HepG2 (cell line): ENCODE measurements around the gene AHCTF1. TPM values are rescaled to one million over a fixed set of nuclear protein-coding genes. Genes with fewer than 3 reads are reported as not detected.

Source experiments
- ATAC-seq: fragments of 200-7000 bp; cut with Tn5 transposase; 3 replicates; pipeline ENCODE4 v1.9.1; 2020; ENCODE audit warnings: mild to moderate bottlenecking, moderate library complexity
- Bru-seq: library from RNA; stranded (reverse); fragments of 400-500 nt; gene quantifications from one replicate; lab custom pipeline; 2021; lab: Mats Ljungman, UMichigan
- BruChase-seq, 2 experiments: library from RNA; stranded (reverse); fragments of 400-500 nt; gene quantifications; one replicate each; lab custom pipeline; 2021; lab: Mats Ljungman, UMichigan
- BruUV-seq: library from RNA; stranded (reverse); fragments of 400-500 nt; replicated peaks from 2 replicates; lab custom pipeline; 2021; lab: Mats Ljungman, UMichigan
- CTCF ChIA-PET: fragments of 300-600 bp; formaldehyde crosslinking; extraction: SDS; loops from one replicate; lab custom pipeline; 2021; ENCODE audit warnings: low total read pairs, inconsistent platforms, low intra/inter-chr PET ratio; lab: Yijun Ruan, JAX
- POLR2A ChIA-PET: fragments of 350-600 bp; sonication (Branson Sonifier 250); formaldehyde crosslinking; loops from one replicate; lab custom pipeline; 2020; ENCODE audit warnings: antibody characterized with exemption, inconsistent platforms; lab: Yijun Ruan, JAX
- DNase-seq: peaks from one replicate; pipeline ENCODE4 v3.0.0-alpha.2; 2015; ENCODE audit warnings: low spot score
- FAIRE-seq: peaks from 3 replicates; lab custom pipeline; 2011; peaks lifted over from hg19 to GRCh38; lab: Jason Lieb, UNC
- H2AFZ ChIP-seq: one replicate; pipeline ENCODE4 v1.6.1; 2011; ENCODE audit warnings: low read length, inconsistent platforms
- H3K27ac ChIP-seq: fragments of 300-600 bp; 3 replicates; pipeline ENCODE4 v1.8.0; 2011; ENCODE audit warnings: mixed run types, mild to moderate bottlenecking, mixed read lengths, low read length, inconsistent platforms; ENCODE audit not compliant: insufficient read depth; ENCODE audit errors: extremely low read length
- H3K27me3 ChIP-seq, 2 experiments: fragments of 200-600 bp in 1 of 2; 2 replicates in 1 of 2; 3 replicates in 1 of 2; pipeline versions ENCODE4 v1.6.0 to v1.8.0; 2011; ENCODE audit warnings: low read length in 2 of 2, mild to moderate bottlenecking in 2 of 2, moderate library complexity in 2 of 2, inconsistent platforms in 1 of 2; ENCODE audit not compliant: insufficient read depth in 2 of 2, control insufficient read depth in 1 of 2
- H3K36me3 ChIP-seq, 2 experiments: fragments of 200-600 bp in 1 of 2; replicated peaks in 1 of 2; 2 replicates in 1 of 2; 3 replicates in 1 of 2; pipeline versions ENCODE4 v1.5.1 to v1.8.0; 2011; ENCODE audit warnings: low read length in 2 of 2, inconsistent platforms in 1 of 2; ENCODE audit not compliant: insufficient read depth in 2 of 2, control insufficient read depth in 1 of 2
- H3K4me1 ChIP-seq: 2 replicates; pipeline ENCODE4 v1.5.1; 2012; ENCODE audit warnings: low read length, inconsistent platforms; ENCODE audit not compliant: insufficient read depth
- H3K4me2 ChIP-seq: 2 replicates; pipeline ENCODE4 v1.6.0; 2011; ENCODE audit warnings: low read depth, low read length, inconsistent platforms
- H3K4me3 ChIP-seq, 3 experiments: fragments of 200-600 bp in 1 of 3; sonication (generic), shearing (Covaris generic) in 1 of 3; replicated peaks in 1 of 3; 2 replicates each; pipeline ENCODE4 v1.5.1; 2011 to 2016; ENCODE audit warnings: low read length in 3 of 3, inconsistent platforms in 2 of 3, low read depth in 2 of 3, mild to moderate bottlenecking in 2 of 3, control low read depth in 1 of 3, mixed read lengths in 1 of 3; ENCODE audit not compliant: insufficient read depth in 1 of 3
- H3K79me2 ChIP-seq: one replicate; pipeline ENCODE4 v1.6.1; 2011; ENCODE audit warnings: low read length, inconsistent platforms; ENCODE audit not compliant: insufficient read depth
- H3K9ac ChIP-seq: 2 replicates; pipeline ENCODE4 v1.6.0; 2011; ENCODE audit warnings: mild to moderate bottlenecking, low read depth, low read length, inconsistent platforms; ENCODE audit not compliant: insufficient read depth
- H3K9me3 ChIP-seq: 2 replicates; pipeline ENCODE4 v1.5.1; 2012; ENCODE audit warnings: mild to moderate bottlenecking, low read length
- H4K20me1 ChIP-seq: 2 replicates; pipeline ENCODE4 v1.6.0; 2011; ENCODE audit warnings: inconsistent platforms, mild to moderate bottlenecking, low read length, moderate library complexity; ENCODE audit not compliant: insufficient read depth
- ARNT ChIP-seq: fragments of 450-650 bp; IDR thresholded peaks from 2 replicates; pipeline ENCODE4 v1.6.1; 2017
- ATF3 ChIP-seq: sonication (generic); formaldehyde crosslinking; IDR thresholded peaks from 2 replicates; pipeline ENCODE4 v1.4.0; 2020; ENCODE audit warnings: missing genetic modification reagents
- FUBP1 ChIP-seq: sonication (generic); formaldehyde crosslinking; IDR thresholded peaks from 2 replicates; pipeline ENCODE4 v1.5.1; 2020; ENCODE audit warnings: missing genetic modification reagents, mild to moderate bottlenecking, borderline replicate concordance
- JDP2 ChIP-seq: sonication (generic); formaldehyde crosslinking; IDR thresholded peaks from 2 replicates; pipeline ENCODE4 v1.8.1; 2022; ENCODE audit warnings: missing genetic modification reagents, borderline replicate concordance
- KDM2A ChIP-seq: sonication (generic); formaldehyde crosslinking; IDR thresholded peaks from 2 replicates; pipeline ENCODE4 v1.4.0; 2020; ENCODE audit warnings: low read depth, missing genetic modification reagents, borderline replicate concordance
- MYPOP ChIP-seq: sonication (generic); formaldehyde crosslinking; IDR thresholded peaks from 2 replicates; pipeline ENCODE4 v1.8.1; 2023; ENCODE audit warnings: mild to moderate bottlenecking, moderate library complexity, missing genetic modification reagents
- NFRKB ChIP-seq: fragments of 450-650 bp; IDR thresholded peaks from 2 replicates; pipeline ENCODE4 v1.6.1; 2017
- RBAK ChIP-seq: sonication (generic); formaldehyde crosslinking; IDR thresholded peaks from 2 replicates; pipeline ENCODE4 v1.5.1; 2020; ENCODE audit warnings: mild to moderate bottlenecking, missing genetic modification reagents
- ZC3H4 ChIP-seq: sonication (generic); formaldehyde crosslinking; IDR thresholded peaks from 2 replicates; pipeline ENCODE4 v1.4.0; 2020; ENCODE audit warnings: missing genetic modification reagents, borderline replicate concordance
- ZNF337 ChIP-seq: sonication (generic); formaldehyde crosslinking; IDR thresholded peaks from 2 replicates; pipeline ENCODE4 v1.5.1; 2020; ENCODE audit warnings: missing genetic modification reagents, low read depth, mild to moderate bottlenecking, borderline replicate concordance
- ZNF597 ChIP-seq: sonication (generic); formaldehyde crosslinking; IDR thresholded peaks from 2 replicates; pipeline ENCODE4 v1.5.0; 2020; ENCODE audit warnings: missing genetic modification reagents
- ZNF75D ChIP-seq: sonication (generic); formaldehyde crosslinking; IDR thresholded peaks from 2 replicates; pipeline ENCODE4 v1.8.1; 2023; ENCODE audit warnings: missing genetic modification reagents, mild to moderate bottlenecking, borderline replicate concordance
- ZNF792 ChIP-seq: IDR thresholded peaks from 2 replicates; pipeline ENCODE4 v1.6.1; 2016
- WGBS: methylation state at CpG from one replicate; pipeline ENCODE4 v1.1.6; 2017; ENCODE audit warnings: low lambda C conversion rate; 5-methylcytosine and 5-hydroxymethylcytosine counted together
- in situ Hi-C: cut with HindIII; loops from 2 replicates; pipeline ENCODE4 v1.10.0; 2017; ENCODE audit warnings: low pct_unique_long_range_greater_than_20kb; ENCODE audit not compliant: extremely low pct_ligation_motif_present
- intact Hi-C: fragments of 100-400 bp; cut with micrococcal nuclease; formaldehyde crosslinking; loops from one replicate; pipeline ENCODE4 v1.10.0; 2022; ENCODE audit not compliant: unreplicated experiment
- long read RNA-seq, 2 experiments: library from RNA in 1 of 2; library from polyadenylated mRNA in 1 of 2; stranded (forward) in 1 of 2; unstranded in 1 of 2; transcript quantifications; one replicate each; pipeline ENCODE4 v2.0.0, GENCODE V29; 2019 to 2022
- polyA minus RNA-seq, 3 experiments: library from RNA; depleted of rRNA, polyadenylated mRNA; stranded (reverse); fragments of >200 nt; gene quantifications; 2 replicates each; pipeline ENCODE4 v1.2.3, GENCODE V29; 2011; ENCODE audit warnings: low replicate concordance in 1 of 3
- polyA plus RNA-seq, 8 experiments: library from polyadenylated mRNA; depleted of rRNA in 3 of 8; stranded (reverse) in 7 of 8; unstranded in 1 of 8; fragments of >200 nt; fragmentation: Illumina TruSeq in 4 of 8; extraction: Trizol in 4 of 8; gene quantifications; 2 replicates each; pipeline versions ENCODE4 v1.2.1 to v1.2.3, GENCODE V29; 2011 to 2016; ENCODE audit warnings: low read depth in 4 of 8, missing spikeins in 1 of 8, mixed read lengths in 1 of 8; ENCODE audit not compliant: insufficient read depth in 1 of 8
- total RNA-seq, 5 experiments: library from RNA; depleted of rRNA; stranded (reverse); fragments of >200 nt; fragmentation: Illumina TruSeq; extraction: Trizol; gene quantifications; 2 replicates each; pipeline ENCODE4 v1.2.3, GENCODE V29; 2016; ENCODE audit warnings: low read depth in 1 of 5

Gene AHCTF1
- total RNA-seq (2016; rRNA removed; fragmentation: Illumina TruSeq; extraction: Trizol) (45.9 and 73.9 TPM in 2 replicates), polyA plus RNA-seq (2011; rRNA removed) (14.8 and 16.6 TPM in 2 replicates), polyA minus RNA-seq (2011; rRNA and poly(A)+ RNA removed; ENCODE audit: low replicate concordance) (21.5 and 44.5 TPM in 2 replicates), Bru-seq, nascent RNA (percentile 93 among the genes with signal in this experiment), BruChase-seq, experiment 1, labeled RNA remaining after a 6-hour chase (percentile 94 among the genes with signal in this experiment), BruChase-seq, experiment 2, labeled RNA remaining after a 2-hour chase (percentile 95 among the genes with signal in this experiment)
- 6.0 and 6.6 TPM in 2 replicates for total RNA-seq (2016; cell fraction: cytosol; rRNA removed; fragmentation: Illumina TruSeq; extraction: Trizol; ENCODE audit: low read depth)
- total RNA-seq (2016; cell fraction: insoluble cytoplasmic fraction; rRNA removed; fragmentation: Illumina TruSeq; extraction: Trizol), result 39.2 and 70.8 TPM in 2 replicates
- total RNA-seq (2016; cell fraction: membrane; rRNA removed; fragmentation: Illumina TruSeq; extraction: Trizol), result 12.2 and 12.4 TPM in 2 replicates
- 61.4 and 62.6 TPM in 2 replicates for total RNA-seq (2016; cell fraction: nucleus; rRNA removed; fragmentation: Illumina TruSeq; extraction: Trizol)
- polyA plus RNA-seq (2011; cell fraction: cytosol; rRNA removed), result 5.6 and 9.1 TPM in 2 replicates
- 20.3 and 21.2 TPM in 2 replicates for polyA plus RNA-seq (2011; cell fraction: nucleus; rRNA removed)
- 21.1 and 24.2 TPM in 2 replicates for polyA plus RNA-seq (2012)
- 0.44 and 1.6 TPM in 2 replicates for polyA plus RNA-seq (2016; cell fraction: cytosol; fragmentation: Illumina TruSeq; extraction: Trizol; ENCODE audit: low read depth)
- 45.8 and 51.8 TPM in 2 replicates for polyA plus RNA-seq (2016; cell fraction: insoluble cytoplasmic fraction; fragmentation: Illumina TruSeq; extraction: Trizol; ENCODE audit: low read depth)
- 2.9 and 3.1 TPM in 2 replicates for polyA plus RNA-seq (2016; cell fraction: membrane; fragmentation: Illumina TruSeq; extraction: Trizol; ENCODE audit: low read depth)
- 80.7 and 89.7 TPM in 2 replicates for polyA plus RNA-seq (2016; cell fraction: nucleus; fragmentation: Illumina TruSeq; extraction: Trizol; ENCODE audit: insufficient read depth, low read depth)
- 33.4 and 40.7 TPM in 2 replicates for polyA minus RNA-seq (2011; cell fraction: cytosol; rRNA and poly(A)+ RNA removed)
- 95.8 and 98.5 TPM in 2 replicates for polyA minus RNA-seq (2011; cell fraction: nucleus; rRNA and poly(A)+ RNA removed)
- long read RNA-seq, experiment 1, partial matches to known transcripts, result 4 of 4 reads
- long read RNA-seq, experiment 1, other reads (novel, unspliced or antisense), result 0 of 4 reads
- long read RNA-seq, experiment 2, full-length matches to known transcripts, result 1 of 28 reads
- long read RNA-seq, experiment 2, partial matches to known transcripts, result 11 of 28 reads
- long read RNA-seq, experiment 2, other reads (novel, unspliced or antisense), result 16 of 28 reads

- no peaks in the 10 kb centered on the region for H3K9me3 ChIP-seq
- H3K27ac ChIP-seq, result peak within 1 kb of the TSS; percentile 99
- peaks cover 0 to 9% of the 10 kb centered on the region in 2 experiments; a peak in 3 of 5 replicates for H3K36me3 ChIP-seq
- BruUV-seq, result TSS peak; percentile 90
- H2AFZ ChIP-seq, result peak within 1 kb of the TSS; percentile 87
- no peaks in the 10 kb centered on the region; a peak in 1 of 5 replicates for H3K27me3 ChIP-seq
- H3K4me1 ChIP-seq, result peaks cover 23% of the 10 kb centered on the region
- intact Hi-C loops, result loop anchor here (2.0 to 10.0 kb wide), 2 partner anchors 147 to 183 kb away; partner anchors contain the start of gene ZNF670
- peak within 1 kb of the TSS; percentile 91 to 99 (median 91) for H3K4me3 ChIP-seq
- POLR2A ChIA-PET, result interaction anchor here (0.7 to 1.0 kb wide), 5 partner anchors 10 to 22 kb away, joined by 3 to 4 read pairs (median 3); no protein-coding TSS in a partner anchor
- H3K4me2 ChIP-seq, result peak within 1 kb of the TSS; percentile 86
- H3K9ac ChIP-seq, result peak within 1 kb of the TSS; percentile 99
- CTCF ChIA-PET, result no interaction called here
- peaks cover 41% of the 10 kb centered on the region for H3K79me2 ChIP-seq
- peak; percentile 96 for ATAC-seq
- in situ Hi-C loops, result loop anchor here (10.0 kb wide), 1 partner anchor 173 kb away; the partner anchor contains the start of gene ZNF669
- peak; percentile 97 for DNase-seq
- peaks cover 19% of the 10 kb centered on the region for H4K20me1 ChIP-seq
- peak; percentile 80 for FAIRE-seq
- under 1% methylated on average over 26 of the region's 90 CpGs for WGBS
- no peak for TF ChIP-seq FUBP1 (CRISPR knock-in tag)
- TF ChIP-seq ZNF337 (CRISPR knock-in tag), result no peak
- TF ChIP-seq ZNF597 (CRISPR knock-in tag), result 0 out of 2 replicates have a peak, but pooled peaks have one; percentile 96
- TF ChIP-seq ATF3 (CRISPR knock-in tag), result no peak; the same call in 1 of the 2 replicates
- TF ChIP-seq ZC3H4 (CRISPR knock-in tag), result no peak
- TF ChIP-seq JDP2 (CRISPR knock-in tag), result no peak
- no peak for TF ChIP-seq RBAK (CRISPR knock-in tag)
- TF ChIP-seq ZNF75D (CRISPR knock-in tag), result no peak
- no peak for TF ChIP-seq ARNT
- no peak for TF ChIP-seq ZNF792 (CRISPR knock-in tag)
- peak; percentile 97 for TF ChIP-seq KDM2A (CRISPR knock-in tag)
- TF ChIP-seq MYPOP (CRISPR knock-in tag), result peak; percentile 86
- TF ChIP-seq NFRKB, result no peak
Measured at GRCh38 chr1:246931549-246932365, at the start of gene AHCTF1. Gene AHCTF1, minus strand, starts transcription at chr1:246931948. Its CDS starts 13,578 bp downstream, at chr1:246918370.
